ENCODE results near the gene NRN1L. TPM values are rescaled to one million over a fixed set of nuclear protein-coding genes. Genes with fewer than 3 reads are reported as not detected.

Gene NRN1L
- total RNA-seq, 1 experiment from 2014 or later = 0.58 TPM

DNA sequence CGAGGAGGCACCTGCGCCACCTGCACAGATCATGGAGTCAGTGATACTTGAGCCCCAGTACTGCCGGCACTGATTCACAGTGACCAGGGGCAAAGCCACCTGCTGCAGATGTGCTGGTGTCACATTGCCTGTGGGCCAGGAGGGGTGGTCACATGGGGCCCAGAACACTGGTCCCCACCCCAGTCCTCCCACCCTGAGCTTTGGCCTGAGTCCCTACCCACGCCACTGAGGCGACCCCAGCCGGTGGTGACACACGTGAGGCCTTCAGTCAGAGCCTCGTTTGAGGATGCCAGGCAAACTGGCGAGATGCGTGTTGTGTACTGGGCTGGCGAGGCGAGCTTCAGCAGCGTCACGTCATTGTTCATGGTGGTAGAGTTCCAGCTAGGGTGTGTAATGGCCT, 45.5 kb downstream of the NRN1L start:
- no peak for DNase-seq (ENCODE audit: low spot score)
- CTCF ChIA-PET = interaction anchor here (0.6 to 2.6 kb wide), 2 partner anchors 45 to 71 kb away, joined by 4 to 7 read pairs; partner anchors contain the start of gene NRN1L
- intact Hi-C loops (cut with micrococcal nuclease; ENCODE audit: unreplicated experiment) = no loop called here
- POLR2A ChIA-PET (ENCODE audit: low non-redundant PET) = no interaction called here
- TF ChIP-seq, protein P1, sequence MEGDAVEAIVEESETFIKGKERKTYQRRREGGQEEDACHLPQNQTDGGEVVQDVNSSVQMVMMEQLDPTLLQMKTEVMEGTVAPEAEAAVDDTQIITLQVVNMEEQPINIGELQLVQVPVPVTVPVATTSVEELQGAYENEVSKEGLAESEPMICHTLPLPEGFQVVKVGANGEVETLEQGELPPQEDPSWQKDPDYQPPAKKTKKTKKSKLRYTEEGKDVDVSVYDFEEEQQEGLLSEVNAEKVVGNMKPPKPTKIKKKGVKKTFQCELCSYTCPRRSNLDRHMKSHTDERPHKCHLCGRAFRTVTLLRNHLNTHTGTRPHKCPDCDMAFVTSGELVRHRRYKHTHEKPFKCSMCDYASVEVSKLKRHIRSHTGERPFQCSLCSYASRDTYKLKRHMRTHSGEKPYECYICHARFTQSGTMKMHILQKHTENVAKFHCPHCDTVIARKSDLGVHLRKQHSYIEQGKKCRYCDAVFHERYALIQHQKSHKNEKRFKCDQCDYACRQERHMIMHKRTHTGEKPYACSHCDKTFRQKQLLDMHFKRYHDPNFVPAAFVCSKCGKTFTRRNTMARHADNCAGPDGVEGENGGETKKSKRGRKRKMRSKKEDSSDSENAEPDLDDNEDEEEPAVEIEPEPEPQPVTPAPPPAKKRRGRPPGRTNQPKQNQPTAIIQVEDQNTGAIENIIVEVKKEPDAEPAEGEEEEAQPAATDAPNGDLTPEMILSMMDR (conservative IDR thresholded peaks at IDR 0.05; ENCODE audit: low read depth, low read length) = no peak
- no peak for TF ChIP-seq EZH2 (IDR thresholded peaks at IDR 0.05; ENCODE audit: borderline replicate concordance, low read depth, low read length, poor library complexity, severe bottlenecking)
- Histone ChIP-seq H3K27me3 (replicated peaks; ENCODE audit: insufficient read depth, low read depth, low read length, poor library complexity) (no peaks in the 10 kb centered on the region), H3K4me3 (ENCODE audit: low read depth, low read length, poor library complexity, severe bottlenecking) (no peak overlapping the region), H3K27ac (ENCODE audit: low read depth, low read length, poor library complexity, severe bottlenecking) (no peak overlapping the region), H3K36me3 (ENCODE audit: insufficient read depth, low read length, poor library complexity, severe bottlenecking) (peaks cover 15% of the 10 kb centered on the region), H3K4me1 (ENCODE audit: insufficient read depth, low read length, poor library complexity, severe bottlenecking) (peaks cover 31% of the 10 kb centered on the region), H3K9me3 (ENCODE audit: low read depth, low read length, poor library complexity, severe bottlenecking) (no peaks in the 10 kb centered on the region)
- no TSS peak for BruUV-seq (replicated peaks)

DNA sequence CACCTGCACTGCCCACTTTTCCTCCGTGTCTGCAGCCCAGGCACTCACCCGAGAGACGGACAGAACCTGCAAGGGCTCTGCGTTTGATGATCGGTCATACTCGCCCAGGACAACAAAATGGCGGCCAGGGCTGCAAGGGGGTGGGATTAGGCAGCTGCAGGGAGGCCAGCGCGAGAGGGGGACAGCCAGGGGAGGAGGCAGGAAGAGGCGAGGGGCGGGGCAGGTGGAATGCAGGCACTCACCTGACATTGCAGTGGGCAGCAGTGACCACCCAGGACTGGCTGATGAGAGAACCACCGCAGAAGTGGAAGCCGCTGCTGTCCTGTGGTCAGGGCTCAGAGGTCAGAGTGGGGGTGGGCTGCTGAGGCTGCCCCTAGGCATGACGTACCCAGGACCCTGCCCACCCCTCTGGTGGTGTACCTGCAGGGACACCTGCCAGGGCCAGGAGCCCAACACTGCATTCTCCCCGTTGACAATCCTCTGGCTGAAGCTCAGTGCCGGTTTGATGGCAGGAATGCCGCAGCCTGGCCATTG, 46.1 kb downstream of the NRN1L start:
- intact Hi-C loops (cut with micrococcal nuclease; ENCODE audit: unreplicated experiment) = no loop called here
- POLR2A ChIA-PET (ENCODE audit: low non-redundant PET) = no interaction called here
- CTCF ChIA-PET = interaction anchor here (2.6 kb wide), 1 partner anchor 46 kb away, joined by 7 read pairs; the partner anchor contains the start of gene NRN1L
- DNase-seq (ENCODE audit: low spot score) = no peak
- Histone ChIP-seq H3K9me3 (ENCODE audit: low read depth, low read length, poor library complexity, severe bottlenecking) (no peaks in the 10 kb centered on the region), H3K4me1 (ENCODE audit: insufficient read depth, low read length, poor library complexity, severe bottlenecking) (peaks cover 25% of the 10 kb centered on the region), H3K27me3 (replicated peaks; ENCODE audit: insufficient read depth, low read depth, low read length, poor library complexity) (no peaks in the 10 kb centered on the region), H3K36me3 (ENCODE audit: insufficient read depth, low read length, poor library complexity, severe bottlenecking) (peaks cover 15% of the 10 kb centered on the region), H3K4me3 (ENCODE audit: low read depth, low read length, poor library complexity, severe bottlenecking) (no peak overlapping the region), H3K27ac (ENCODE audit: low read depth, low read length, poor library complexity, severe bottlenecking) (no peak overlapping the region)
- no TSS peak for BruUV-seq (replicated peaks)
- no peak for TF ChIP-seq EZH2 (IDR thresholded peaks at IDR 0.05; ENCODE audit: borderline replicate concordance, low read depth, low read length, poor library complexity, severe bottlenecking)
- TF ChIP-seq, protein P1 (conservative IDR thresholded peaks at IDR 0.05; ENCODE audit: low read depth, low read length) = no peak

DNA sequence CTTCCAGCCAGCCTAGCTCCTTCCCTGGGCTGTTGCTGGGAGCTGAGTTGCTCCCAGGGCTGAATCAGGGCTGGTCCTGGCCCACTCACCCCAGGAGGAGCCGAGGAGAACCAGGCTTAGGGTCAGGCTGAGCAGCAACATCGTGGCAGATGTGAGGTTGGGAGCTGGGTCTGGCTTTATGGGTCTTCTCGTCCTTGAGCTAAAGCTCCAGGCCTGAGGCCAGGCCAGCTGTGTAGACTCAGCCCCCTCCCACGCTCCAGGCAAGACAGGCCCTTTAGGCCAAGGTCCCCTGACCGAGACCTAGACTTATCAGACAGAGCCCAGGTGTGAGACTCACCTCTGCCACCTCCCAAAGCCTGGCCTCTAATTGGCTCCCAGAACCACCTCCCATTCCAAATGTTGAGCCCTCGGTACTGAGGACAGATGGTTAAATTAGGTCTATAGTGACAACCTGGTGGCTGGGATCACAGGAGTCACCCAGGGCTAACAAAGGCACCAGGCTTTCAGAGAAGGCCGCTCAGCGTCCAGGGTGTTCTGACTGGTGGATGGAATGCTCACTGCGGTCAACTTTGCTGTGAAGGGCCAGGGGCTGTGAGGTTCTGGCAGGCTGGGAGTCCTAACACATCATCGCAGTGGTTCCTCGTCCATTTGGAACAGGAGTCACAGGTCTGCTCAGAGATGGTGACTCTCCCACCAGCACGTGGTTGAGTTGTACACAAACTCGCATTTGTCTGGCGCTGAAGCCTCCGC, 47.2 kb downstream of the NRN1L start, which contains the start of gene CTRL:
CTRL (minus strand) TSS at position 151 of the 750 bp plus-strand sequence; CDS start at position 141, 10 bp downstream.
- H3K4me1 ChIP-seq (ENCODE audit: insufficient read depth, low read length, poor library complexity, severe bottlenecking) = peaks cover 14% of the 10 kb centered on the region
- H3K9me3 ChIP-seq (ENCODE audit: low read depth, low read length, poor library complexity, severe bottlenecking) = no peaks in the 10 kb centered on the region
- ChIA-PET CTCF (interaction anchor here (0.5 to 2.6 kb wide), 2 partner anchors 47 to 112 kb away, joined by 7 to 12 read pairs; partner anchors contain the start of gene NRN1L), POLR2A (ENCODE audit: low non-redundant PET) (no interaction called here)
- no TSS peak for BruUV-seq (replicated peaks)
- H3K4me3 ChIP-seq (ENCODE audit: low read depth, low read length, poor library complexity, severe bottlenecking) = no peak within 1 kb of the TSS
- TF ChIP-seq, protein P1 (conservative IDR thresholded peaks at IDR 0.05; ENCODE audit: low read depth, low read length) = no peak
- TF ChIP-seq EZH2 (IDR thresholded peaks at IDR 0.05; ENCODE audit: borderline replicate concordance, low read depth, low read length, poor library complexity, severe bottlenecking) = no peak
- H3K27ac ChIP-seq (ENCODE audit: low read depth, low read length, poor library complexity, severe bottlenecking) = no peak within 1 kb of the TSS
- intact Hi-C loops (cut with micrococcal nuclease; ENCODE audit: unreplicated experiment) = no loop called here
- peaks cover 15% of the 10 kb centered on the region for H3K36me3 ChIP-seq (ENCODE audit: insufficient read depth, low read length, poor library complexity, severe bottlenecking)
- DNase-seq (ENCODE audit: low spot score) = no peak
- H3K27me3 ChIP-seq (replicated peaks; ENCODE audit: insufficient read depth, low read depth, low read length, poor library complexity) = no peaks in the 10 kb centered on the region
